NCI-H1436 (cell line): ENCODE data around the gene DUOXA2.
"Not testable (repeated sequence)": the region's sequence is repeated elsewhere in the genome, so short reads cannot be mapped to it uniquely, and the experiment has no call there.

Source experiments
- DNase-seq: peaks from one replicate; lab custom pipeline; 2025; lab: John Stamatoyannopoulos, UW

Gene DUOXA2

DNA sequence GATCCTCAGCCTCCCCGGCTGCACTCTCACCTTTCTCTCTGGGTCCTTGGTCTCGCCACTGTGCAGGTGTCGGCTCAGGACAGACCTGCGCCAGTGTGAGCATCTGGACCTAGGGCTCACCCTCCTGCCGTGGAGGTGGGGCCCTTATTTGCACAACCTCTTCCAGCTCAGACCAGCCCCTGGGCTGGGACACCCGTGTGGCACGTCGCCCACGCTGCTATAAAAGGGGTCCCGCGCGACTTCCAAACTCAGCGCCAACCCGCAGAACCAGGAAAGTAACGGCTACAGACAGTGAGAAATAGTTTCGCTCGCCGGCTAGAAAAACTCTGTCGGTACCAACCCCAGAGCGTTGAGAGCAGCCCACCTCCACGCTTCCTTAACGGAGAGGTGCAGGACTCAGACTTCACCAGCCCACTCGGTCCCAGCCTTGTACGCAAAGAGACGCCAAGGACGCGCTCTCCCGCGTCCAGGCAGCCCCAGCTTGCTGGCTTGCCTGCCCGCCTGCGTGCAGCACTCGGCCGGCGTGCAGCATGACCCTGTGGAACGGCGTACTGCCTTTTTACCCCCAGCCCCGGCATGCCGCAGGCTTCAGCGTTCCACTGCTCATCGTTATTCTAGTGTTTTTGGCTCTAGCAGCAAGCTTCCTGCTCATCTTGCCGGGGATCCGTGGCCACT is at the start of gene DUOXA2, which contains the start of gene DUOX2:
Gene DUOXA2, plus strand, starts transcription at position 251 of the 675 bp plus-strand sequence. Its CDS starts 280 bp downstream, at position 531.
Gene DUOX2, minus strand, starts transcription at position 97 of the 675 bp plus-strand sequence. CDS start 761 bp downstream, outside the sequence.
- DNase-seq: no peak

DNA sequence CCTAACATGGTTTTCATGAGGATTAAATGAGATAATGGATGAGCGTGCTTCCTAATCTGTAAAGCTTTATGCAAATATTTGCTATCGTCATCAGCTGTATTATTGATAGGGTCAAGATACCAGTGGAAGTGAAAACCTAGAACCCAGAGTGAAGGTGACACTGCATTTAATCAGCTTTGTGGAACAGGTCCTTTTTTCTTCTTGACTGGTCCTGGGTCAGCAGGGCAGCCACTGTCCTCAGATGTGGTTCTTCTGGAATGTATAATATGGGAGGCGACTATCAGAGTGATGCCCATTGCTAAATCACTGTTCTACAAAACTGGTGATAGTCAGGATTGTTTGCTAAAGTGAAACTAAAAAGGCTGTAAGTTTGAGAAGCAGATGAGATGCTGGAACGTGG is 49.7 kb upstream of the DUOXA2 start:
- no peak for DNase-seq

DNA sequence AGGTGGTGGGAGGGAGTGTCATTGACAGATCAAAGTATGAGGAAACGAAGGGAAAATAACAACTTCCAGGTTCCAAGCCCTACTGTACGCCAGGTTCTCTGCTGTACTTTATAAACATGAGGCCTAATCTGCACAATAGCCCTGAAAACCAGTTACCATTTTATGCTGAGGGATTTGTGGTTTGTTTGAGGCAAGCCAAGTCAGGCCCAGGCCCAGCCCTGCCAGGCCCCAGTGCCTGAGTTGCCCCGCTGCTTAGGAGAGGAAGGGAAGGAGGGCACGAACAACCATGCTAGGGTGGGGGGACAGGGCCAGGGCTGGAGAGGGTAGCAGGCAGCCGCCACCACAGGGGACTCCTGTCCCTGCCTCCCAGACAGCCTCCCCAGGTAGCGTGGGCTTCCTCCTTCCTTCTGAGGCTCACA is 44.2 kb upstream of the DUOXA2 start:
- not testable (repeated sequence) for DNase-seq

DNA sequence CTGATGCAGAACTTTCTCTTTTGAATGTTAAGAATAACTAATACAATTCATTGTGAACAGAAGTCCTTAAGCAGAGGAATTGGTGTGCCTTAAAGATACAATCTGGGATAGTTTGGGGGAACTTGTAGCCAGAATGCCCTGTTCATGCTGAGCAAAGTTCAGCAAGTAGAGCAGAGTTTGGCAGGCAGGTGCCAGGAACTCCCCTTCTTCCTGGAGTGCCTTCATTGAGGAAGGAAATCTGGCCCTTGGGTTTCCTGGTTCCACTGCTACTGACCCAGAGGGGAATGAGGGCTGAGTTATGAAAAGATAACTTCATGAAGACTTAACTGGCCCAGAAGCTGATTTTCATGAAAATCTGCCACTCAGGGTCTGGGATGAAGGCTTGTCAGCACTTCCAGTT is 40.5 kb upstream of the DUOXA2 start:
- DNase-seq: not testable (repeated sequence)

DNA sequence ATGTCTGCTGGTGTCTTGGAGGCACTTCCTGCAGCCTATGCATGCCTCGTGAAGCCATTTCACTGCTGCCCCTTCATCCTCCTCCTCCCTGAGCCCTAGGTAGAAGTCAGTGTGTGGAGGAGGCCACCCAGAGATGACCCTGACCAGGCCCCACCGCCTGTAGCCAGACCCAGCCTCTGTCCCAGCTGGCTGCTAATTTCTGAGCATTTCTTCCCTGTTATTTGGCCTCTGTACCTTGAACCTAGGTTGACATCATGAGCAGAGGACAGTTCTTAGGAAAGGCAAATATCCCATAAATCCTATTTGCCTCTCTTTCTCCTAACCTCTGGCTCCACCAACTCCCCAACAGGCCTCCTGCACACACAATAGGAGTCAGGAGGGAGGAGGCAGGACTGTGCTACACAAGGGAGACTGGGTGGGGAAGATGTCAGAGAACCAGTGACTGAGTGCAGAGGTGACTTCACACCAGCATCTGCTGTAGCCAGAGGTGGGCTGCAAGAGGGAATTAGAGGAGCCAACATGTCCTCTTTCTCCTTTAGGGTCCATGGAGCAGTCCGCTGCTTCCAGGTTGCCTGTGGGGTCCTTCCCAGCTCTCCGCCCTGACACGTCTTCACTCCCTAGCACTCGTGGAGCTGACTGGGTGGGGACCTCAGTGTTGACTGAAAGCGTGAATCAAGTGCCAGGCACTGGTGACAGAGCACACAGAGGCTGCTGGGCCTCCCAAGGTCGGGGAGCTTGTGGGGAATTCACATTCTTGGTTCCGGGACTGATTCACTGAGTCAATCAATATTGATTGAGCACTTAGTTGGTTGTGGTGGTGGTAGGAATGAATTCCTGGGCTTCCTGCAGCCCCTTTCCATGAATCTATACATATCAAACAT is 38.4 kb upstream of the DUOXA2 start:
- not testable (repeated sequence) for DNase-seq

DNA sequence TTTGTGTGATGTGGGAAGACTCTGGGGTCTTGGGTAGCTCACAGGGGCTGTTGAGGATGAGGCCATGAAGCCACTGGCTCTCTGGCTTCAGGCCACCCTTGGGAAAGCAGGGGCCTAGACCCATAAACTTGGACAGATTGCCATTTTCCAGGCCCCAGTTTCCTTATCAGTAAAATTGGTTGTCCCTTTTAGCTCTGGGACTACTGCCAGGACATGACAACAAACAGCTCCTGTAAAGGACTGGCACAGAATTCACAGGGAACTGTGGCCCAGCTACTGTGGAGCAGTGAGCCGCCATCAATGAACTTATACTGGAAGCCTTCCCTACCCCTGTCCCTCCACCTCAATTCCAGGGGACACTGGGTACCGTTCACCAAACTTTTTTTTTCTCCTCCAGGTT is 36.7 kb upstream of the DUOXA2 start:
- DNase-seq: not testable (repeated sequence)

DNA sequence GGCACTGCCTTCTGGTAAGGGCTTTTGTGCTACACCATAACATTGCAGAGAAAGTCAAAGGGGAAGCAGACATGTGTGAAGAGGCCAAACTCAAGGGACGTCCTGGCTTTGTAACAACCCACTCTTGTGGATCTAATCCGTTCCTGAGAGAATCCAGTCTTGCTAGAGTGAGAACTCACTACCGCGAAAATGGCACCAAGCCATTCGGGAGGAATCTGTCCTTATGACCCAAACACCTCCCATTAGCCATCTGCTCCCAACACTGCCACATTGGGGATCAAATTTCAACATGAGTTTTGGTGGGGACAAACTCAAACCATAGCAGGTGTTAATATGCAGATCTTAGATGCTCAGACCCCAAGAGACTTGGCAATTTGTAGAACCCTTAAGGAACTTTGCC is 34.9 kb upstream of the DUOXA2 start:
- not testable (repeated sequence) for DNase-seq

DNA sequence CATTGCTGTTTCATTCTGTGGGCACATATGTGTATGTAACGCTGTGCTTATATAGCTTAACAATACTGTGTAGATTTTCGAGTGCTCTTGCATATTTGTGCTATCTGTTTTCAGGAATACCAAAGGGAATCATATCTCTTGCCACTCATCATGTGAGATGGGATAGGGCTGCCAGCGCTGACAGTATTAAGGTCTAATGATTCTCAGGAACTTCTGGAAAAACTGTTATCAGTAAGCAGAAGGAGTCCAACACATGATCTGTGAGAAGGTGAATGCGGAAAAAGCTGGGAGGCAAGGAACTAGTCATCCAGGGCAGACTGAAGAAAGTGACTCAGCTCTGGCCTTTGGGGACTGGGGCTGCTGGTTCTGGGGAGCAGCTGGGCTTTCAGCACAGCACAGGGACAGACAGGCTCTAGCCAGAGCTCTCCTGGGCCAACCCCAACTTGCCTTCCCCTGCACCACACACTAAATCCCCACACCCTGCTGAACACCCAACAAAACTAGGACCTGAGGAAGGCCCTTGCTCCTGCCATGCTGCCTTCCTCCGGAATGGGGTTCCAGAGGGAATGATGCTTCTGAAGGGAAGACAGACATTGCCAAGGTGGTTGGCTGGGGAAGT is 34.4 kb upstream of the DUOXA2 start:
- DNase-seq: not testable (repeated sequence)

DNA sequence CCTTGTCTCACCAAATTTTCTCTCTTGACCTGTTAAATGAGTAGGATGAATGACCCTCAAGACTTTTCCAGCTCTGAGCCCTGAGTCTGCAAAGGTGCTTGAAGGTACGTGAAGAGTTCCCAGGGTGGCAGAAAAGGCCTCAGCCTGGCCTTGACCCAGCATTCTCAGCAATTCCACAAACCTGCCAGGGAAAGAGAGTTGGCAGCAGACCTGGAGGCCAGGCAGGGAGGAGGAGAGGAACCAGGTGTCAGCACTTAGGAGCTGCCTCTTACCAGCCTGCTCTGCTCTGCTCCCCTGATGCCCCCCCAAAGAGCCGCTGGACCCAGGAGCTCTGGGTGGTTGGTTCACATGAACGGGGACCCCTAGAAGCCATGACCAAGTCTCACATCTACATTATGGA is 33.5 kb upstream of the DUOXA2 start:
- DNase-seq: not testable (repeated sequence)

DNA sequence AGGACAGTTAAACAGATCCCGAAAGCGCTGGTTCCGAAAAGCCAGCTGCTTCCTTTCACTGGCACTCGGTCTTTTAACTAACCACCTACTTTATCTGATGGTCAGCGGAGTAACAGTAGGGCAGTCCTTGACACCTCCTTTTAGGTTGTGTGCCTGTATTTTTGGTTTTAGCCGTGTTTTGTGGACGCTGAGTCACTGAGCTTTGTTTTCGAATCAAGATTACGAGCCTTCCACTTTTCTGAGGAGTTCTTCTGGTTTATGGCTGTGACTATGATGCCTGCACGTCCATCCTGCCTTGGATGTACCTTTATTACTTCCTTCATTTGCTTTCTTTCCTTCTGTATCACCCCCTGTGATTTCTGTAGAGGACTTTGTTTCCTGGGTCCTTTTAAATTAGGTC is 31.7 kb upstream of the DUOXA2 start:
- DNase-seq: not testable (repeated sequence)

DNA sequence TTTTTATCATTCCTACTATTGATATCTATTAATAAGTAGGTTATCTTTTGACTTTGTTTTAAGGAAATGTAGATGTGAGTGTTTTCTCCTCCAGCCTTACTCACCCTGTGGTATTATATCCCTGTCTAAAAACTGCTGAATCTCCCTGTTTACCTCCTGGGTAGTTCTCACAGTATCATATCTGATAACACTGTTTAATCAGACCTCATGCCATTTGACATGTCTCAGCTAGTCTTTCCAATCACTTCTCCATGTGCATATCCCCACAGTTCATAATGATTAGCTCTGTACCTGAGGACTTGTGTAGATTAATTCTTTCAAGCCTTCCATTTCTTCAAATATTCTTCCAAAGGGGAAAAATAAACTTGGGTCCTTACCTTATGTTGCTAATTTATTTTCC is 30.9 kb upstream of the DUOXA2 start:
- no peak for DNase-seq

DNA sequence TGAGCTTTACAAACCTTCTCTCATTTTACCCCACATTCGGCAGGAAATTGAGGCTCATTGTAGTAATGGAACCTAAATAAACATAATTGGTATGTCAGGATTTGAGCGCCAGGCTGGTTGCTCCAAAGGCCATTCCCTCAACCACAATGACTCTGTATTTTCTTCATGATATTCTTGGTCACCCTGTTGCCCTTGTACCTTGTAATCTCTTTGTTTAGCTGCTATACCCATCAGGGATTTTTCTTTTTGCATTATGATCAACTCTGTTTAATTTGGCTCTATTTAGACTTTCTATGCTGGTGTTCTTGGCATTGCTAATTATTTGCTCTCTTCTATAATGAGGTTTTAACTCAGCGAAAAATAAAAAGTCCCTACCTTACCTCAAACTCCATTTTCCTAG is 30.0 kb upstream of the DUOXA2 start:
- DNase-seq: no peak

DNA sequence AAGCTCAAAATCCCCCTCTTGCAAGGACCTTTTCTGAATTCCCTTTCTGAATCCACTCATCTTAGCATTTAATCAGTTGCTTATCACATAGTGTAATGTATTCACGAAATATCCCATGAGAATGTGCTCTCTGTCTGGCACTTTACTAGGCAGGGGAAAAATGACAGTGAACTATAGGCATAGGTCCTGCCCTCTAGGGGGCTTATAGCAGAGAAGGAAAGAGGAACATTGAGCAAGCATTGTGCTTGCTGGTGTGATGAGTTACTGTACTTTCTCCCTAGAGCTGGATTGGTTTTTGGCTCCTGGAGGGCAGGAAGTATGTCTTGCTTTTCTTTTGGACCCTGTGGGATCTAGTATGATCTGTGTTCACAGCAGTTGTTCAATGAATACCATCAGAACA is 26.6 kb upstream of the DUOXA2 start:
- DNase-seq: no peak

DNA sequence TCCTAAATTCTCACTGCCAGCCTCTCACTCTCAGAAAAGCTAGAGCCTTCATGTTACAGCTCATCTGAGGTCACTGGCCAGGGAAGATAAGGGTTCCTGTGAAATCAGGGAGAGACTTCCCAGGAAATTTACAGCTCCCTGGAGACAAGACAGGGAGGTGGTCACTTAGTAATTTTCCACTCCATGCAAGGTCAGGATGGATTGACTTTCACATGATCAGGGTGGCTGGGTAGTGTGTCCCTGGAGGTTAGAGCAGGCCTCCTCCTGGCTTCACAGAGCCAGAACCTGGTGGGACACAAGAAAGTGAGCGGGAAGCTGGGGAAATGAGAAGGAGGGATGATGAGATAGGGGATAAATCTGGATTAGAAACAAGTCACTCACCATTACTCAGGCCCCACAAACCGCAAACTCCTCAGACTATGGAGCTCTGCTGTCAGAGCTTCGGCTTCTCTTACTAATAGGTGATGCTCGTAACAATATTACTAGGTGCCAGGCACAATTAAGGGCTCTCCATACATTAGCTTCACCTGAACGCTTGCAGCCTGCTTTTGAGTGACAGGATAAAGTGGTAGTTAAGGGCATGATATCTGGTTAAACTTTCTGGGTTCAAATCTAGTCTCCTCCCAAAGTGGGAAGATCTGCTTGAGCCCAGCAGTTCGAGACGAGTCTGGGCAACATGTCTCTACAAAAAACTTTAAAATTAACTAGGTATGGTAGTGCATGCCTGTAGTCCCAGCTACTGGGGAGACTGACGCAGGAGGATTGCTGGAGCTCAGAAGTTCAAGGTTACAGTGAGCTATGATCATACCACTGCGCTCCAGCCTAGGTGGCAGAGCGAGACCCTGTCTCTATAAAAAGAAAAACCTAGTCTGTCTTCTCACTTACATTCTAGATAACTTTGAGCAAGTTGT is 25.1 kb upstream of the DUOXA2 start:
- DNase-seq: no peak

DNA sequence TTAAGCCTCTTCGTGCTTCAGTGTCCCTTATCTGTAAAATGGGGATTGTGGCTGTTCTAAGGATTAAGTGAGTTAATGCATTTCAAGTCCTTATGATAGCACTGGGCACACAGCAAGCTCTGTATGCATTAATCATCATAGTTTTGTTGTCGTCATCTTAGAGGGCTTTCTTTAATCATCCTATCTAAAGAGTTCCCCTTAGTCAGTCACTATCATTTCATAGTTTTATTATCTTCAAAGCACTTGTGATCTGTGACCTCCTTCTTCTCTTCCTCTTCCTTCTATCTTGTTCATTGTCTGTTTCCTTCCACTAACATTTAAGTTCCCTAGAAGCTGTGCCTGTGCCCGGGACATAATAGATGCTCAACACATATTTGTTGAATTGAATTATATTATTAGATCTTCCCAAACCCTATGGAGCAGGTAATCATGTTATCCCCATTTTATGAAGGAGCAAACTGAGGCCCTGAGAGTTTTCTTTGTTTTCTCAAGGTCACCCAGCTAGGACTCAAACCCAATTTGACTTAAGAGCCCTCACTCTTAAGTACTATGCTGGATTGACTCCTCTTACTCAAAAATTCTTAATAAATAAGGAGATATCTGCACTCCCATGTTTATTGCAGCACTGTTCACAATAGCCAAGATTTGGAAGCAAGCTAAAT is 24.3 kb upstream of the DUOXA2 start:
- DNase-seq: no peak

DNA sequence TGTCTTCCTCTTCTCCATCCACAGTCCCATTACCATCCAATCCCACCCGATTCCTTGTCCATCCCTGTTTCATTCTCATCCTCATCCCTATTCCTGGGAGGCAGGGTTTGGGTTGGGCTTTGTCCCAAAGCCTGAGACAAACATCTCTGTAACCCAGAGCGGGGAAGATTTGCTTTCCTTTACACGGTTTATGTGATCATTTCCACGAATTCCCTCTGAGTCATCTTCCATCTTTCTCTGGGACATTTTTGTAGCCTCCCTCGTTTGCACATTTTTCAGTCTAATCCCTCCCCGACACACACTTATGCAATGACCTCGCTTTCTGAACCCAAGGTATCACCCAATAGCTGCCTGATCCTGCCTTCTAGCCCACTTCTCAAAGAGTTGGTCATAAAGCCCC is 23.0 kb upstream of the DUOXA2 start:
- DNase-seq: no peak

DNA sequence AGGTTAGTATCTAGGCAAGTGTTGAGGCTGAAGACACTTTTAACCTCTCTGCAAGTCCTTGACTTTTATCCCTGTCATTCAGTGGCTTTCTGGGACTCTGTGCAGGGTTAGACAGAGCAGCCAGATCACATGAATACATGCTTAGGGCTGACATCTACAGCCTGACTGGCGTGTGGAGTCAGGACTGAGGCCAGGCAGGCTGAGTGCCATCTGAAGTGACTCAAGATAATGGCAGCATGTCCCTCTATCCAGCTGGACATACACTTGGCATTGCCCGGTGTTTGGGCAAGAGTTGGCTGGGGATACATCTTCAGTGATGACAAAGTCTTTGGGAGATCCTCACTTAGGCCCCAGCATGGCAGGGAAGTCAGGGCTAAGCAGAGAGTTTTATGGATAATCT is 22.6 kb upstream of the DUOXA2 start:
- DNase-seq: no peak

DNA sequence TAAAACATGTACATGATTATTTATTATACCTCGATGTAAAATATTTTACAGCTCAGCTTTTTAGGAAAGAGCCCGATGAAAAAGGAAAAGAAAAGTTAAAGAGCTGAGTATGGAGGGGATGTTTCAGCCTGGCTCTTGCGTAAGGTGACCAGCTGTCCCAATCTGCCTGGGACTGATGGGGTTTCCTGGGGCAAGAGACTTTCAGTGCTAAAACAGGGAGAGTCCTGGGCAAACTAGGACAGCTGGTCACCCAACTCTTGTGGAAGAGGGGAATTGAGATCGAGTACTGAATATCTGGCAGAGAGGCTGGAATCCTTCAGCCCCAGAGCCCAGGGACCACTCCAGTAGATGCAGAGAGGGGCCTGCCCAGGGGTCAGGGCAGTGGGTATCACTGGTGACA is 21.1 kb upstream of the DUOXA2 start:
- DNase-seq: no peak

DNA sequence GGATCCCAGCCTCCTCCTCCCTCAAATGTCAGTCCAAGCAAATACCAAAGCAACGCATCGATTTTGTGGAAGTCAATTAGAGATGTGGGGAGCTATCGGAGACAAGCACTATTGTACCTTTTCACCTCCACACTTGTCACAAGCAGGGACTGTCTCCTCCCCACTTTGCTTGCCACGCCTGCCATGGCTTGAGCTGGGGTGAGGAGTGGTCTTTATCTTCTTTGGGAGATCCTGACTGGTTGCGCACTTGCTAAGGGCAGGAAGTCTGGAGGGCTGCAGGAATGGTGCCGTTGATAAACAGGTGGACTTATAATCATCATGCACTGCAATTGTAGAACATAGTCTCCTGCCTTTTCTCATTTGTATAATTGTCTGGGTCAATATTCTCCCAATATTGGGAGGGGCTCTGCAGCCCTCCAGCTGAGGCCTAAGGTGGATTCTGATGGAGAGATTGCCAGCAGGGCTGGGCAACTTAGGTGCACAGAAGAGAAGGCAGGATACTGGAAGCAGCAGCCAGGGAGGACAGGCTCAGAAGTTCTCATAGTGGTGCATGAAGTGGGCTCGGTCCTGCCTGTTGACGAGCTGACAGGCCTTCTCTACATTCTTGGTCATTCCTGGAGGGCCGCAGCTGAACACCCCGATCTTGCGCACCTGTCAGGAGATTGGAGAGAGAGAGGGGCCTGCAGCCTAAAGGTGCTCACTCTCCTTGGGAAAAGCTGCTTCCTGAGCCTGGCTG is 20.3 kb upstream of the DUOXA2 start:
- DNase-seq: no peak

DNA sequence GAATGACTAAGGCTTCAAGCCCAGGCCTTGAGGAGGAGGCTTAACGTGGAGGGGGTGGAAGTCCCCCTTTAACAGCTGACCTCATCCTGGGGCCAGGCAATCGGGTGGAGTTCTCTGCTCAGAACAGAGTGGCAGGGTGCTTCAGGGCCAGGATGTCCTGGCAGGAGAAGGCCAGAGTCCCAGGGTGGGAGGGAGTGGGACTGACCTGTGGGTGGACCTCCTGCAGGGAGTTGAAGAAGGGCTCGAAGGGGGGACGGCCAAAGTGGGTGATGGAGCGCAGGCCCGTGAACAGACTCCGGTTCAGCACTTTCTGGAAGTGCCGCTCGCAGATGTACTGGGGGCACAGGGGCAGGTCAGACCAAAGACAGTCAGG is 19.8 kb upstream of the DUOXA2 start:
- no peak for DNase-seq
